Body of pancreas (tissue), 4 donors: Measurements from ENCODE around the gene TCP10L.

ENCODE experiments used
- POLR2A ChIP-seq, 3 donors: fragments of 450-650 bp; IDR thresholded peaks; one replicate each; pipeline ENCODE4 v1.6.1; 2016; ENCODE audit warnings: antibody characterized with exemption in 3 of 3, mild to moderate bottlenecking in 2 of 3
- TF ChIP-seq, protein P1 (sequence below), 7 experiments: fragments of 450-650 bp in 4 of 7; fragments of 200-600 bp in 3 of 7; sonication (generic) in 3 of 7; IDR thresholded peaks; one replicate each; pipeline ENCODE4 v1.5.1; 2016 to 2019; ENCODE audit warnings: antibody characterized with exemption in 7 of 7

- TF ChIP-seq, protein P1, sequence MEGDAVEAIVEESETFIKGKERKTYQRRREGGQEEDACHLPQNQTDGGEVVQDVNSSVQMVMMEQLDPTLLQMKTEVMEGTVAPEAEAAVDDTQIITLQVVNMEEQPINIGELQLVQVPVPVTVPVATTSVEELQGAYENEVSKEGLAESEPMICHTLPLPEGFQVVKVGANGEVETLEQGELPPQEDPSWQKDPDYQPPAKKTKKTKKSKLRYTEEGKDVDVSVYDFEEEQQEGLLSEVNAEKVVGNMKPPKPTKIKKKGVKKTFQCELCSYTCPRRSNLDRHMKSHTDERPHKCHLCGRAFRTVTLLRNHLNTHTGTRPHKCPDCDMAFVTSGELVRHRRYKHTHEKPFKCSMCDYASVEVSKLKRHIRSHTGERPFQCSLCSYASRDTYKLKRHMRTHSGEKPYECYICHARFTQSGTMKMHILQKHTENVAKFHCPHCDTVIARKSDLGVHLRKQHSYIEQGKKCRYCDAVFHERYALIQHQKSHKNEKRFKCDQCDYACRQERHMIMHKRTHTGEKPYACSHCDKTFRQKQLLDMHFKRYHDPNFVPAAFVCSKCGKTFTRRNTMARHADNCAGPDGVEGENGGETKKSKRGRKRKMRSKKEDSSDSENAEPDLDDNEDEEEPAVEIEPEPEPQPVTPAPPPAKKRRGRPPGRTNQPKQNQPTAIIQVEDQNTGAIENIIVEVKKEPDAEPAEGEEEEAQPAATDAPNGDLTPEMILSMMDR (IDR thresholded peaks at IDR 0.05), result no peak
- TF ChIP-seq POLR2A (IDR thresholded peaks at IDR 0.05), result no peak
Measured at GRCh38 chr21:32560896-32561295, 24.4 kb downstream of the TCP10L start.
